Ectodermal cell (in vitro differentiated cells): Measurements from ENCODE around the gene GJD2.

Experiments used
- H3K27ac ChIP-seq: 2 replicates; pipeline ENCODE4 v1.7.0; 2013; ENCODE audit warnings: mild to moderate bottlenecking, low read depth, low read length; ENCODE audit not compliant: insufficient read depth, poor library complexity, severe bottlenecking
- H3K27me3 ChIP-seq: 2 replicates; pipeline ENCODE4 v1.7.0; 2013; ENCODE audit warnings: mild to moderate bottlenecking, low read length; ENCODE audit not compliant: insufficient read depth, control insufficient read depth, poor library complexity, severe bottlenecking
- H3K36me3 ChIP-seq: one replicate; pipeline ENCODE4 v1.7.0; 2013; ENCODE audit warnings: low read length; ENCODE audit not compliant: control insufficient read depth, insufficient read depth
- H3K4me1 ChIP-seq: one replicate; pipeline ENCODE4 v1.7.0; 2013; ENCODE audit warnings: low read length; ENCODE audit not compliant: control insufficient read depth, insufficient read depth
- H3K4me3 ChIP-seq: 2 replicates; pipeline ENCODE4 v1.7.0; 2013; ENCODE audit warnings: low read depth, low read length, control low read depth; ENCODE audit not compliant: insufficient read depth
- H3K9me3 ChIP-seq: 2 replicates; pipeline ENCODE4 v1.7.0; 2013; ENCODE audit warnings: mild to moderate bottlenecking, low read length, moderate library complexity; ENCODE audit not compliant: control insufficient read depth
- WGBS, 2 experiments: methylation state at CpG; one replicate each; pipeline ENCODE4 v1.1.7; 2013; ENCODE audit warnings: missing lambda C conversion rate in 2 of 2; 5-methylcytosine and 5-hydroxymethylcytosine counted together

Gene GJD2

GRCh38 chr15:34793901-34794300 is 39.1 kb upstream of the GJD2 start:
- H3K4me3 ChIP-seq: peak overlapping the region; percentile 6
- no peaks in the 10 kb centered on the region for H3K36me3 ChIP-seq
- H3K27ac ChIP-seq: no peak overlapping the region
- H3K27me3 ChIP-seq: peaks cover 27% of the 10 kb centered on the region
- H3K4me1 ChIP-seq: peaks cover 4% of the 10 kb centered on the region
- WGBS, 2 experiments: 87 to 91% methylated on average over 2 of the region's 2 CpGs
- no peaks in the 10 kb centered on the region for H3K9me3 ChIP-seq

GRCh38 chr15:34793071-34793470 is 38.3 kb upstream of the GJD2 start:
- peaks cover 27% of the 10 kb centered on the region for H3K27me3 ChIP-seq
- no peaks in the 10 kb centered on the region for H3K9me3 ChIP-seq
- no peak overlapping the region for H3K4me3 ChIP-seq
- 92 to 95% methylated on average over 9 of the region's 9 CpGs for WGBS, 2 experiments
- no peaks in the 10 kb centered on the region for H3K36me3 ChIP-seq
- no peak overlapping the region for H3K27ac ChIP-seq
- peaks cover 4% of the 10 kb centered on the region for H3K4me1 ChIP-seq

GRCh38 chr15:34791701-34792100 is 36.9 kb upstream of the GJD2 start:
- H3K4me3 ChIP-seq: no peak overlapping the region
- WGBS, 2 experiments: 91 to 93% methylated on average over 3 of the region's 3 CpGs

GRCh38 chr15:34790121-34790520 is 35.3 kb upstream of the GJD2 start:
- no peak overlapping the region for H3K27ac ChIP-seq
- no peak overlapping the region for H3K4me3 ChIP-seq
- peaks cover 11% of the 10 kb centered on the region for H3K27me3 ChIP-seq
- H3K9me3 ChIP-seq: no peaks in the 10 kb centered on the region
- H3K4me1 ChIP-seq: no peaks in the 10 kb centered on the region
- WGBS, 2 experiments: 95% methylated on average over 4 to 6 of the region's 6 CpGs
- no peaks in the 10 kb centered on the region for H3K36me3 ChIP-seq

More at GRCh38 chr15:34791701-34792100, 36.9 kb upstream of the GJD2 start:
- Histone ChIP-seq H3K27ac (no peak overlapping the region), H3K36me3 (no peaks in the 10 kb centered on the region), H3K27me3 (peaks cover 27% of the 10 kb centered on the region), H3K9me3 (no peaks in the 10 kb centered on the region), H3K4me1 (peaks cover 4% of the 10 kb centered on the region)

GRCh38 chr15:34789326-34789725 is 34.5 kb upstream of the GJD2 start:
- no peak overlapping the region for H3K27ac ChIP-seq
- no peaks in the 10 kb centered on the region for H3K9me3 ChIP-seq
- peaks cover 3% of the 10 kb centered on the region for H3K27me3 ChIP-seq
- WGBS, 2 experiments: 85 to 94% methylated on average over 6 to 7 of the region's 7 CpGs
- H3K36me3 ChIP-seq: no peaks in the 10 kb centered on the region
- no peak overlapping the region for H3K4me3 ChIP-seq
- H3K4me1 ChIP-seq: no peaks in the 10 kb centered on the region

- no peaks in the 10 kb centered on the region for H3K27me3 ChIP-seq
- no peaks in the 10 kb centered on the region for H3K9me3 ChIP-seq
- WGBS, 2 experiments: 84 to 86% methylated on average over 2 of the region's 2 CpGs
Measured at GRCh38 chr15:34786206-34786605, 31.4 kb upstream of the GJD2 start.

GRCh38 chr15:34783991-34784390 is 29.2 kb upstream of the GJD2 start:
- no peaks in the 10 kb centered on the region for H3K36me3 ChIP-seq

More at GRCh38 chr15:34786206-34786605, 31.4 kb upstream of the GJD2 start:
- no peaks in the 10 kb centered on the region for H3K36me3 ChIP-seq
- no peak overlapping the region for H3K4me3 ChIP-seq
- no peak overlapping the region for H3K27ac ChIP-seq
- no peaks in the 10 kb centered on the region for H3K4me1 ChIP-seq

GRCh38 chr15:34783431-34783830 is 28.6 kb upstream of the GJD2 start:
- WGBS, 2 experiments: 96 to 98% methylated on average over 2 of the region's 2 CpGs
- H3K36me3 ChIP-seq: no peaks in the 10 kb centered on the region
- no peaks in the 10 kb centered on the region for H3K27me3 ChIP-seq
- no peak overlapping the region for H3K27ac ChIP-seq
- no peaks in the 10 kb centered on the region for H3K9me3 ChIP-seq
- H3K4me3 ChIP-seq: no peak overlapping the region
- H3K4me1 ChIP-seq: no peaks in the 10 kb centered on the region

More at GRCh38 chr15:34783991-34784390, 29.2 kb upstream of the GJD2 start:
- Histone ChIP-seq H3K27ac (no peak overlapping the region), H3K4me1 (no peaks in the 10 kb centered on the region), H3K9me3 (no peaks in the 10 kb centered on the region), H3K4me3 (no peak overlapping the region), H3K27me3 (no peaks in the 10 kb centered on the region)

- Histone ChIP-seq H3K4me3 (no peak overlapping the region), H3K27me3 (no peaks in the 10 kb centered on the region), H3K36me3 (no peaks in the 10 kb centered on the region), H3K27ac (no peak overlapping the region), H3K4me1 (no peaks in the 10 kb centered on the region), H3K9me3 (no peaks in the 10 kb centered on the region)
- WGBS, 2 experiments: 89% methylated on average over 3 of the region's 3 CpGs
Measured at GRCh38 chr15:34782901-34783300, 28.1 kb upstream of the GJD2 start.

- no peaks in the 10 kb centered on the region for H3K4me1 ChIP-seq
- no peaks in the 10 kb centered on the region for H3K27me3 ChIP-seq
- H3K4me3 ChIP-seq: no peak overlapping the region
- 79 to 100% methylated on average over 2 of the region's 2 CpGs for WGBS, 2 experiments
- H3K36me3 ChIP-seq: no peaks in the 10 kb centered on the region
- no peaks in the 10 kb centered on the region for H3K9me3 ChIP-seq
- H3K27ac ChIP-seq: no peak overlapping the region
Measured at GRCh38 chr15:34780725-34781124, 25.9 kb upstream of the GJD2 start.

GRCh38 chr15:34776606-34777105 is 21.9 kb upstream of the GJD2 start:
- Histone ChIP-seq H3K4me3 (no peak overlapping the region), H3K4me1 (no peaks in the 10 kb centered on the region), H3K9me3 (no peaks in the 10 kb centered on the region), H3K27me3 (no peaks in the 10 kb centered on the region), H3K36me3 (no peaks in the 10 kb centered on the region), H3K27ac (no peak overlapping the region)
- 79 to 85% methylated on average over 1 to 2 of the region's 2 CpGs for WGBS, 2 experiments
